IMR-90 (cell line): Measurements from ENCODE around the gene RAD51B. TPM values are rescaled to one million over a fixed set of nuclear protein-coding genes. Genes with fewer than 3 reads are reported as not detected.

Experiments
- ATAC-seq: fragments of 200-7000 bp; cut with Tn5 transposase; 2 replicates; pipeline ENCODE4 v1.9.1; 2020; ENCODE audit warnings: low read depth, mild to moderate bottlenecking, moderate library complexity
- BruUV-seq: library from RNA; stranded (reverse); fragments of 400-500 nt; replicated peaks from 2 replicates; lab custom pipeline; 2021; lab: Mats Ljungman, UMichigan
- CTCF ChIA-PET: fragments of 300-600 bp; formaldehyde crosslinking; extraction: SDS; loops from one replicate; lab custom pipeline; 2021; ENCODE audit warnings: antibody characterized with exemption; lab: Yijun Ruan, JAX
- POLR2A ChIA-PET: fragments of 300-600 bp; sonication (Branson Sonifier 250); formaldehyde crosslinking; loops from one replicate; lab custom pipeline; 2022; ENCODE audit warnings: antibody characterized with exemption; ENCODE audit not compliant: unreplicated experiment; lab: Charles Lee
- DNase-seq: peaks from one replicate; pipeline ENCODE4 v3.0.0; 2013
- H2AFZ ChIP-seq: replicated peaks from 2 replicates; pipeline ENCODE3; 2013; ENCODE audit warnings: low read length, mild to moderate bottlenecking; ENCODE audit not compliant: poor library complexity
- H2AK5ac ChIP-seq: 2 replicates; pipeline ENCODE4 v1.6.1; 2013; ENCODE audit warnings: low read depth, low read length, inconsistent platforms
- H2AK9ac ChIP-seq: replicated peaks from 2 replicates; pipeline ENCODE3; 2013; ENCODE audit warnings: mild to moderate bottlenecking, low read depth, low read length, moderate library complexity; ENCODE audit not compliant: poor library complexity
- H2BK120ac ChIP-seq: 2 replicates; pipeline ENCODE4 v1.6.1; 2013; ENCODE audit warnings: low read depth, low read length, inconsistent platforms
- H2BK15ac ChIP-seq: 3 replicates; pipeline ENCODE4 v1.6.1; 2013; ENCODE audit warnings: low read depth, low read length, inconsistent platforms
- H2BK20ac ChIP-seq: 2 replicates; pipeline ENCODE4 v1.6.1; 2013; ENCODE audit warnings: low read depth, mild to moderate bottlenecking, inconsistent platforms, low read length, moderate library complexity
- H2BK5ac ChIP-seq: 2 replicates; pipeline ENCODE4 v1.6.1; 2013; ENCODE audit warnings: mild to moderate bottlenecking, low read depth, low read length, inconsistent platforms; ENCODE audit not compliant: poor library complexity, severe bottlenecking
- H3K14ac ChIP-seq: replicated peaks from 2 replicates; pipeline ENCODE4 v1.6.1; 2013; ENCODE audit warnings: low read depth, low read length, inconsistent platforms
- H3K18ac ChIP-seq: 2 replicates; pipeline ENCODE4 v1.6.1; 2013; ENCODE audit warnings: low read depth, low read length, control low read depth
- H3K23ac ChIP-seq: 2 replicates; pipeline ENCODE4 v1.6.1; 2013; ENCODE audit warnings: low read depth, low read length, inconsistent platforms
- H3K27ac ChIP-seq: 2 replicates; pipeline ENCODE4 v1.5.1; 2013; ENCODE audit warnings: mild to moderate bottlenecking, control low read depth, low read length; ENCODE audit not compliant: insufficient read depth
- H3K27me3 ChIP-seq: 2 replicates; pipeline ENCODE4 v1.6.1; 2013; ENCODE audit warnings: low read length; ENCODE audit not compliant: control insufficient read depth, insufficient read depth
- H3K36me3 ChIP-seq: 2 replicates; pipeline ENCODE4 v1.6.1; 2013; ENCODE audit warnings: low read length, mixed read lengths; ENCODE audit not compliant: control insufficient read depth, insufficient read depth
- H3K4ac ChIP-seq: 2 replicates; pipeline ENCODE4 v1.6.1; 2013; ENCODE audit warnings: low read depth, low read length, inconsistent platforms
- H3K4me1 ChIP-seq: 2 replicates; pipeline ENCODE4 v1.6.1; 2013; ENCODE audit warnings: low read length, mixed read lengths; ENCODE audit not compliant: control insufficient read depth, insufficient read depth
- H3K4me2 ChIP-seq: 2 replicates; pipeline ENCODE4 v1.6.1; 2013; ENCODE audit warnings: low read depth, mild to moderate bottlenecking, control low read depth, low read length, moderate library complexity
- H3K4me3 ChIP-seq: 2 replicates; pipeline ENCODE4 v1.5.1; 2013; ENCODE audit warnings: low read depth, mild to moderate bottlenecking, control low read depth, low read length, moderate library complexity; ENCODE audit not compliant: insufficient read depth
- H3K56ac ChIP-seq: 2 replicates; pipeline ENCODE4 v1.6.1; 2013; ENCODE audit warnings: low read length, inconsistent platforms; ENCODE audit not compliant: insufficient read depth; ENCODE audit errors: extremely low read depth
- H3K79me1 ChIP-seq, 2 experiments: 2 replicates each; pipeline ENCODE4 v1.6.1; 2013; ENCODE audit warnings: low read length in 2 of 2, inconsistent platforms in 1 of 2, low read depth in 1 of 2
- H3K9ac ChIP-seq: 2 replicates; pipeline ENCODE4 v1.6.1; 2013; ENCODE audit warnings: low read depth, low read length, control low read depth
- H3K9me1 ChIP-seq: 2 replicates; pipeline ENCODE4 v1.6.1; 2013; ENCODE audit warnings: low read length, inconsistent platforms; ENCODE audit not compliant: insufficient read depth
- H3K9me3 ChIP-seq: 2 replicates; pipeline ENCODE4 v1.6.1; 2013; ENCODE audit warnings: low read length; ENCODE audit not compliant: control insufficient read depth, insufficient read depth
- H4K20me1 ChIP-seq: 2 replicates; pipeline ENCODE4 v1.6.1; 2013; ENCODE audit warnings: low read length, inconsistent platforms; ENCODE audit not compliant: insufficient read depth
- H4K5ac ChIP-seq: 2 replicates; pipeline ENCODE4 v1.6.1; 2013; ENCODE audit warnings: mild to moderate bottlenecking, low read depth, low read length, control low read depth
- H4K8ac ChIP-seq, 2 experiments: 2 replicates each; pipeline ENCODE4 v1.6.1; 2013; ENCODE audit warnings: low read depth in 2 of 2, low read length in 2 of 2, control low read depth in 1 of 2, inconsistent platforms in 1 of 2
- H4K91ac ChIP-seq: 2 replicates; pipeline ENCODE4 v1.6.1; 2013; ENCODE audit warnings: low read depth, low read length, inconsistent platforms; ENCODE audit not compliant: insufficient read depth
- CEBPB ChIP-seq: IDR thresholded peaks from 2 replicates; pipeline ENCODE4 v1.6.1; 2012; ENCODE audit warnings: low read depth, low read length, improper control_type of control experiment
- MAFK ChIP-seq: IDR thresholded peaks from 2 replicates; pipeline ENCODE4 v1.6.1; 2012; ENCODE audit warnings: low read depth, low read length, improper control_type of control experiment
- NFE2L2 ChIP-seq: fragments of 150-350 bp; IDR thresholded peaks from 2 replicates; pipeline ENCODE4 v1.6.1; 2016; ENCODE audit warnings: low read depth, mild to moderate bottlenecking, low read length
- RCOR1 ChIP-seq: IDR thresholded peaks from 2 replicates; pipeline ENCODE4 v1.6.1; 2012; ENCODE audit warnings: mild to moderate bottlenecking, low read length, improper control_type of control experiment; ENCODE audit not compliant: insufficient replicate concordance
- WGBS, 2 experiments: methylation state at CpG; one replicate each; pipeline versions ENCODE4 v1.1.5 to v1.1.7; 2013; ENCODE audit warnings: missing lambda C conversion rate in 2 of 2; ENCODE audit not compliant: insufficient read length in 1 of 2; ENCODE audit errors: extremely low coverage in 2 of 2; 5-methylcytosine and 5-hydroxymethylcytosine counted together
- dilution Hi-C: fragments of 300-500 bp; cut with HindIII; formaldehyde crosslinking; loops from one replicate; pipeline ENCODE4 v1.14.3; 2018; ENCODE audit warnings: low sequenced_read_pairs; ENCODE audit not compliant: unreplicated experiment
- in situ Hi-C: fragments of 300-500 bp; cut with MboI; formaldehyde crosslinking; loops from 3 replicates; pipeline ENCODE4 v1.14.3; 2019; ENCODE audit warnings: low sequenced_read_pairs, inconsistent platforms, mixed read lengths
- intact Hi-C: fragments of 100-400 bp; cut with micrococcal nuclease; formaldehyde crosslinking; loops from 2 replicates; pipeline ENCODE4 v1.10.0; 2022
- polyA plus RNA-seq, 3 experiments: library from polyadenylated mRNA; depleted of rRNA; stranded (reverse); fragments of >200 nt; gene quantifications; 2 replicates each; pipeline ENCODE4 v1.2.3, GENCODE V29; 2012; ENCODE audit warnings: low replicate concordance in 1 of 3
- total RNA-seq: library from RNA; depleted of rRNA; stranded (reverse); fragments of >200 nt; gene quantifications from 2 replicates; pipeline ENCODE4 v1.2.3, GENCODE V29; 2012

The RAD51B gene
- total and polyA plus RNA-seq, 2 of the 4 experiments (the other 2 are of a cell fraction), result 5.1 to 18.8 TPM

DNA sequence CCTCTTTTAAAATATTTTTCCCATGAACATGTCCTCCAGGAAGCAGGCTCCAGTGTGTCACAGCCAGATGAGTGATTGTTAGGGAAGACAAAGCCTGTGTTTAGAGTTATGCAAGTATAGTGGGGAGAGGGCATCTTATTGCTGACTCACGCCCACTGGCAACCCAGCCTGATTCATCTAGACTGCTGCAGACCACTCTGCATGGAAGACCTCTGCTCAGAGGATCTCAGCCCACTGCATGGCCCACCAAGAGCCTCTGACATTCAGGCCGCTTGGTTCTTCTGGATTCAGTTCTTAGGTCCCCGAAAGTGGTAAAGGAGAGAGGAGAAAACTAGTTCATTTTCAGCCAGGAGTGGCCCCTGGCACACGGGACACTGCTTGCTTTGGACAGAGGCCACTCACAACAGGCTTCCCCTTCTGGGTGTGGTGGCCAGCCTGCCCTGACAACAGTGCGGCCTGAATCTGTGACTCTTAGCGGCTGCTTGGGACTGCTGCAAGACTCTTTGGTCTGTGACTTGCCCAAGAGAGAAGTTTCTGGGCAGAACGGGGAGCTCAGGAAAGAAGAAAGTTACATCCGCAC, 707.0 kb downstream of the RAD51B start:
- H2BK15ac ChIP-seq, result 0 out of 3 replicates have a peak overlapping the region, but pooled peaks have one; percentile 21
- H2AK5ac ChIP-seq, result peak overlapping the region; percentile 20; the same call in 1 of the 2 replicates
- peaks cover 3% of the 10 kb centered on the region; the same call in 1 of the 2 replicates for H3K9me1 ChIP-seq
- ChIA-PET POLR2A (no interaction called here), CTCF (interaction anchor here (0.6 to 0.7 kb wide), 2 partner anchors 152 to 289 kb away, joined by 3 read pairs; no protein-coding TSS in a partner anchor)
- no peak overlapping the region for H4K91ac ChIP-seq
- in situ Hi-C loops (no loop called here), intact Hi-C loops (no loop called here), dilution Hi-C loops (no loop called here)
- no peak overlapping the region for H2BK20ac ChIP-seq
- H3K27me3 ChIP-seq, result no peaks in the 10 kb centered on the region
- TF ChIP-seq CEBPB (no peak), MAFK (no peak), NFE2L2 (0 out of 2 replicates have a peak, but pooled peaks have one; percentile 41), RCOR1 (no peak)
- no peaks in the 10 kb centered on the region for H3K79me1 ChIP-seq
- H3K4ac ChIP-seq, result no peak overlapping the region
- ATAC-seq (no peak), DNase-seq (no peak)
- 90% methylated on average over 2 of the region's 8 CpGs; no CpG with 5 or more reads in 1 of the 2 experiments for WGBS, 2 experiments
- no peak overlapping the region for H3K23ac ChIP-seq
- H4K8ac ChIP-seq, result no peak overlapping the region
- no peak overlapping the region for H2AK9ac ChIP-seq
- H3K4me2 ChIP-seq, result no peak overlapping the region
- H3K9me3 ChIP-seq, result peaks cover 4% of the 10 kb centered on the region
- no peak overlapping the region for H3K9ac ChIP-seq
- no TSS peak for BruUV-seq
- no peak overlapping the region for H2AFZ ChIP-seq
- H2BK5ac ChIP-seq, result no peak overlapping the region
- H3K56ac ChIP-seq, result no peak overlapping the region
- no peak overlapping the region for H4K5ac ChIP-seq
- H3K36me3 ChIP-seq, result no peaks in the 10 kb centered on the region
- 0 out of 2 replicates have a peak overlapping the region, but pooled peaks have one; percentile 0 for H2BK120ac ChIP-seq
- no peak overlapping the region for H3K4me3 ChIP-seq
- no peaks in the 10 kb centered on the region for H4K20me1 ChIP-seq
- H3K27ac ChIP-seq, result no peak overlapping the region
- H3K18ac ChIP-seq, result no peak overlapping the region
- peaks cover 5% of the 10 kb centered on the region for H3K4me1 ChIP-seq
- H3K14ac ChIP-seq, result 0 out of 2 replicates have a peak overlapping the region, but pooled peaks have one; percentile 7
